Activated naive CD8-positive, alpha-beta T cell treated with anti-CD3 and anti-CD28 coated beads, Interleukin-2, amount 50 U/mL, for 24 hours (primary cell): ENCODE measurements around the gene SRPRB.

Experiments used
- ATAC-seq: fragments of 150-1000 bp; cut with Tn5 transposase; one replicate; pipeline ENCODE4 v1.10.0; 2021
- DNase-seq: peaks from one replicate; pipeline ENCODE4 v3.0.0; 2021
- H3K27ac Mint-ChIP-seq: one replicate; pipeline ENCODE4 v1.8.0; 2021; ENCODE audit warnings: mild to moderate bottlenecking, mixed read lengths
- H3K27me3 Mint-ChIP-seq: one replicate; pipeline ENCODE4 v1.8.0; 2021; ENCODE audit warnings: mixed read lengths
- H3K36me3 Mint-ChIP-seq: one replicate; pipeline ENCODE4 v1.8.0; 2021; ENCODE audit warnings: low read depth, mixed read lengths
- H3K4me1 Mint-ChIP-seq: one replicate; pipeline ENCODE4 v1.8.0; 2021; ENCODE audit warnings: mixed read lengths
- H3K4me3 Mint-ChIP-seq: one replicate; pipeline ENCODE4 v1.8.0; 2021; ENCODE audit warnings: mild to moderate bottlenecking, moderate library complexity, mixed read lengths
- H3K9me3 Mint-ChIP-seq: one replicate; pipeline ENCODE4 v1.8.0; 2021; ENCODE audit warnings: mixed read lengths

SRPRB gene

GRCh38 chr3:133799794-133800585 lies 5.6 kb upstream of the SRPRB start:
- ATAC-seq = no peak
- H3K4me3 Mint-ChIP-seq = no peak overlapping the region
- DNase-seq = no peak
- no peaks in the 10 kb centered on the region for H3K9me3 Mint-ChIP-seq
- H3K27me3 Mint-ChIP-seq = peaks cover 14% of the 10 kb centered on the region
- H3K4me1 Mint-ChIP-seq = peaks cover 2% of the 10 kb centered on the region
- H3K36me3 Mint-ChIP-seq = no peaks in the 10 kb centered on the region
- H3K27ac Mint-ChIP-seq = no peak overlapping the region

- Mint-ChIP-seq H3K9me3 (no peaks in the 10 kb centered on the region), H3K27me3 (peaks cover 3% of the 10 kb centered on the region), H3K36me3 (peaks cover 19% of the 10 kb centered on the region), H3K4me3 (no peak overlapping the region), H3K27ac (no peak overlapping the region), H3K4me1 (peaks cover 28% of the 10 kb centered on the region)
- DNase-seq (no peak), ATAC-seq (no peak)
These were observed 2.1 kb upstream of the SRPRB start for GRCh38 chr3:133803469-133803868.

- peak overlapping the region; percentile 100 for H3K27ac Mint-ChIP-seq
- peaks cover 1% of the 10 kb centered on the region for H3K27me3 Mint-ChIP-seq
- no peaks in the 10 kb centered on the region for H3K9me3 Mint-ChIP-seq
- ATAC-seq (no peak), DNase-seq (no peak)
- peaks cover 34% of the 10 kb centered on the region for H3K4me1 Mint-ChIP-seq
- peaks cover 26% of the 10 kb centered on the region for H3K36me3 Mint-ChIP-seq
- H3K4me3 Mint-ChIP-seq = peak overlapping the region; percentile 95
These were observed 719 bp upstream of the SRPRB start for GRCh38 chr3:133804896-133805295.

GRCh38 chr3:133805384-133805701 lies 272 bp upstream of the SRPRB start:
- Mint-ChIP-seq H3K27me3 (no peaks in the 10 kb centered on the region), H3K36me3 (peaks cover 31% of the 10 kb centered on the region), H3K4me3 (peak overlapping the region; percentile 95), H3K9me3 (no peaks in the 10 kb centered on the region), H3K27ac (peak overlapping the region; percentile 100), H3K4me1 (peaks cover 36% of the 10 kb centered on the region)
- DNase-seq (no peak), ATAC-seq (no peak)

GRCh38 chr3:133812872-133813271 lies 7.3 kb downstream of the SRPRB start:
- no peak for ATAC-seq
- H3K9me3 Mint-ChIP-seq = no peaks in the 10 kb centered on the region
- H3K4me1 Mint-ChIP-seq = peaks cover 15% of the 10 kb centered on the region
- no peaks in the 10 kb centered on the region for H3K27me3 Mint-ChIP-seq
- no peak overlapping the region for H3K4me3 Mint-ChIP-seq
- peaks cover 57% of the 10 kb centered on the region for H3K36me3 Mint-ChIP-seq
- no peak overlapping the region for H3K27ac Mint-ChIP-seq
- DNase-seq = no peak

GRCh38 chr3:133815386-133815785 lies 9.8 kb downstream of the SRPRB start:
- no peak overlapping the region for H3K4me3 Mint-ChIP-seq
- ATAC-seq (no peak), DNase-seq (no peak)
- H3K4me1 Mint-ChIP-seq = peaks cover 2% of the 10 kb centered on the region
- no peaks in the 10 kb centered on the region for H3K27me3 Mint-ChIP-seq
- peaks cover 53% of the 10 kb centered on the region for H3K36me3 Mint-ChIP-seq
- H3K27ac Mint-ChIP-seq = no peak overlapping the region
- no peaks in the 10 kb centered on the region for H3K9me3 Mint-ChIP-seq

GRCh38 chr3:133820129-133820528 lies 14.5 kb downstream of the SRPRB start:
- H3K9me3 Mint-ChIP-seq = no peaks in the 10 kb centered on the region
- no peaks in the 10 kb centered on the region for H3K27me3 Mint-ChIP-seq
- peaks cover 63% of the 10 kb centered on the region for H3K36me3 Mint-ChIP-seq
- DNase-seq = no peak
- H3K4me1 Mint-ChIP-seq = no peaks in the 10 kb centered on the region
- ATAC-seq = no peak
- no peak overlapping the region for H3K4me3 Mint-ChIP-seq
- no peak overlapping the region for H3K27ac Mint-ChIP-seq

- Mint-ChIP-seq H3K9me3 (no peaks in the 10 kb centered on the region), H3K4me3 (no peak overlapping the region), H3K27me3 (no peaks in the 10 kb centered on the region), H3K36me3 (peaks cover 63% of the 10 kb centered on the region), H3K4me1 (no peaks in the 10 kb centered on the region), H3K27ac (no peak overlapping the region)
- no peak for DNase-seq
- no peak for ATAC-seq
These were observed 15.5 kb downstream of the SRPRB start for GRCh38 chr3:133820889-133821675.

GRCh38 chr3:133821767-133822638 lies 16.4 kb downstream of the SRPRB start:
- H3K27ac Mint-ChIP-seq = no peak overlapping the region

GRCh38 chr3:133824961-133825485 lies 19.4 kb downstream of the SRPRB start:
- Mint-ChIP-seq H3K27me3 (no peaks in the 10 kb centered on the region), H3K36me3 (peaks cover 53% of the 10 kb centered on the region), H3K4me1 (no peaks in the 10 kb centered on the region), H3K4me3 (no peak overlapping the region), H3K27ac (no peak overlapping the region), H3K9me3 (no peaks in the 10 kb centered on the region)
- DNase-seq (no peak), ATAC-seq (no peak)

More at GRCh38 chr3:133821767-133822638, 16.4 kb downstream of the SRPRB start:
- Mint-ChIP-seq H3K4me1 (no peaks in the 10 kb centered on the region), H3K9me3 (no peaks in the 10 kb centered on the region), H3K36me3 (peaks cover 64% of the 10 kb centered on the region), H3K27me3 (no peaks in the 10 kb centered on the region), H3K4me3 (no peak overlapping the region)
- DNase-seq (no peak), ATAC-seq (no peak)

GRCh38 chr3:133825969-133826727 lies 20.5 kb downstream of the SRPRB start:
- peaks cover 42% of the 10 kb centered on the region for H3K36me3 Mint-ChIP-seq

GRCh38 chr3:133827136-133827535 lies 21.5 kb downstream of the SRPRB start:
- peaks cover 35% of the 10 kb centered on the region for H3K36me3 Mint-ChIP-seq

More at GRCh38 chr3:133825969-133826727, 20.5 kb downstream of the SRPRB start:
- H3K27ac Mint-ChIP-seq = peak overlapping the region; percentile 17
- DNase-seq (no peak), ATAC-seq (no peak)
- no peaks in the 10 kb centered on the region for H3K9me3 Mint-ChIP-seq
- no peaks in the 10 kb centered on the region for H3K27me3 Mint-ChIP-seq
- no peak overlapping the region for H3K4me3 Mint-ChIP-seq
- no peaks in the 10 kb centered on the region for H3K4me1 Mint-ChIP-seq

GRCh38 chr3:133827684-133828083 lies 22.1 kb downstream of the SRPRB start:
- peaks cover 29% of the 10 kb centered on the region for H3K36me3 Mint-ChIP-seq
- no peaks in the 10 kb centered on the region for H3K9me3 Mint-ChIP-seq
- no peak for ATAC-seq
- no peaks in the 10 kb centered on the region for H3K27me3 Mint-ChIP-seq
- no peak overlapping the region for H3K4me3 Mint-ChIP-seq
- no peak overlapping the region for H3K27ac Mint-ChIP-seq
- no peaks in the 10 kb centered on the region for H3K4me1 Mint-ChIP-seq
- no peak for DNase-seq

More at GRCh38 chr3:133827136-133827535, 21.5 kb downstream of the SRPRB start:
- Mint-ChIP-seq H3K27me3 (no peaks in the 10 kb centered on the region), H3K4me3 (no peak overlapping the region), H3K27ac (no peak overlapping the region), H3K4me1 (no peaks in the 10 kb centered on the region), H3K9me3 (no peaks in the 10 kb centered on the region)
- ATAC-seq (no peak), DNase-seq (no peak)
